Thoracic aorta (tissue), 2 donors: ENCODE data around the gene CACNA2D3. TPM values are rescaled to one million over a fixed set of nuclear protein-coding genes. Genes with fewer than 3 reads are reported as not detected.
"Not testable (repeated sequence)": the region's sequence is repeated elsewhere in the genome, so short reads cannot be mapped to it uniquely, and the experiment has no call there.

Experiments
- ATAC-seq: fragments of 150-250 bp; one replicate; pipeline ENCODE4 v1.8.0; 2017; ENCODE audit warnings: low read depth; ENCODE audit not compliant: insufficient number of reproducible peaks, low FRiP score
- DNase-seq: peaks from one replicate; pipeline ENCODE4 v3.0.0-alpha.2; 2020; ENCODE audit warnings: low spot score
- H3K27ac ChIP-seq, 2 donors: fragments of 200-600 bp; sonication (generic); 1 replicate in 1 of 2; 2 replicates in 1 of 2; pipeline ENCODE4 v1.5.1; 2016; ENCODE audit warnings: mild to moderate bottlenecking in 2 of 2, moderate library complexity in 2 of 2
- H3K27me3 ChIP-seq: fragments of 200-600 bp; sonication (generic); replicated peaks from 2 replicates; pipeline ENCODE4 v1.6.0; 2016; ENCODE audit warnings: mild to moderate bottlenecking; ENCODE audit not compliant: insufficient read depth
- H3K36me3 ChIP-seq: fragments of 200-600 bp; sonication (generic); one replicate; pipeline ENCODE4 v1.5.1; 2016
- H3K4me1 ChIP-seq, 2 donors: fragments of 200-600 bp; sonication (generic); 1 replicate in 1 of 2; 2 replicates in 1 of 2; pipeline versions ENCODE4 v1.5.1 to v1.6.0; 2016; ENCODE audit warnings: low read depth in 2 of 2, mild to moderate bottlenecking in 1 of 2; ENCODE audit not compliant: control insufficient read depth in 1 of 2
- H3K4me3 ChIP-seq: fragments of 200-600 bp; sonication (generic); 2 replicates; pipeline ENCODE4 v1.5.1; 2016; ENCODE audit warnings: mild to moderate bottlenecking
- H3K9me3 ChIP-seq: fragments of 200-600 bp; sonication (generic); 2 replicates; pipeline ENCODE4 v1.5.1; 2016
- total RNA-seq, 2 donors: library from RNA; depleted of rRNA; stranded (reverse); fragments of >200 nt; gene quantifications; one replicate each; pipeline versions ENCODE4 v1.1.0 to v1.2.3, GENCODE V29; 2016
- TF ChIP-seq, protein P1 (sequence below): fragments of 200-600 bp; sonication (generic); IDR thresholded peaks from one replicate; pipeline ENCODE4 v1.5.1; 2019; ENCODE audit warnings: antibody characterized with exemption

CACNA2D3 gene
- total RNA-seq, 2 donors from 2014 or later: 3.2 to 4.0 TPM

DNA sequence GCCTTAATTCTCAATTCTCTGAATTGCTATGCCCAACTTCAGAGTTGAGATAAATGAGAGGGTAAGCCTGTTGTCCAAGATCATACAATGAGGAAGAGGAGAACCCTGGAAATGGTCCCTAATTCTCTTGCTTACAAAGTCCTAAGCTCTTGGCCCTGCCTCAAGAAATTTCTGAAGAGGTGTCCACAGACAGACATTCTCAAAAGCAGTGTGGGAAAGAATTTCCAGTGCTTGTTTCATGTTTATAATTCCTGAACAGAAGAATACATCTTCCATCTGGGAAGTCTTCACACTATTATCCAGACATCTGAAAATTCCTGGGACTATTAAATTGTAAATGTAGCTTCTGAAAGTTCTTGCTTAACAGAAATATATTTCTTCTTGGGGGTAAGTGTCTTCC, 972.3 kb downstream of the CACNA2D3 start:
- ATAC-seq: no peak

DNA sequence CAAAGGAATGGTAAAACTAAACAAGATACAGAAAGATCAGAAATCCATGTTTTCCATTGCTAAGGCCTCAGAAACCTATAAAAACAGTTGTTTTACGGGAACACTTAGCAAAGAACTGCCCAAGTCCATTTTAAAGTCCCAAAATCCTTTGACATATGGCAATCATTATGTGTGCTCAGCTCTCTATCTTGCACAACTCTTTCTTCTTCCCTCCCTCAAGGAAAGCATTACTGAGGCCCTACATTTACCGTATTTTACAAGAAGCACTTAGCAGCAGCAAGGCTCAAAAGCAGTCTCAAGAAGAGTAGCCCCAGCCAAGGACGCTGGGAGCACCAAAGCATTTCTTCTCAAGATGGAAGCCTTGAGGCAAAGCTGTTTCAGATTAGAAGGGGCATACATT, 975.1 kb downstream of the CACNA2D3 start:
- Histone ChIP-seq H3K27ac (no peak overlapping the region), H3K36me3 (no peaks in the 10 kb centered on the region), H3K9me3 (no peaks in the 10 kb centered on the region), H3K4me3 (no peak overlapping the region), H3K27me3 (no peaks in the 10 kb centered on the region), H3K4me1 (no peaks in the 10 kb centered on the region)
- DNase-seq (no peak), ATAC-seq (no peak)
- TF ChIP-seq, protein P1, sequence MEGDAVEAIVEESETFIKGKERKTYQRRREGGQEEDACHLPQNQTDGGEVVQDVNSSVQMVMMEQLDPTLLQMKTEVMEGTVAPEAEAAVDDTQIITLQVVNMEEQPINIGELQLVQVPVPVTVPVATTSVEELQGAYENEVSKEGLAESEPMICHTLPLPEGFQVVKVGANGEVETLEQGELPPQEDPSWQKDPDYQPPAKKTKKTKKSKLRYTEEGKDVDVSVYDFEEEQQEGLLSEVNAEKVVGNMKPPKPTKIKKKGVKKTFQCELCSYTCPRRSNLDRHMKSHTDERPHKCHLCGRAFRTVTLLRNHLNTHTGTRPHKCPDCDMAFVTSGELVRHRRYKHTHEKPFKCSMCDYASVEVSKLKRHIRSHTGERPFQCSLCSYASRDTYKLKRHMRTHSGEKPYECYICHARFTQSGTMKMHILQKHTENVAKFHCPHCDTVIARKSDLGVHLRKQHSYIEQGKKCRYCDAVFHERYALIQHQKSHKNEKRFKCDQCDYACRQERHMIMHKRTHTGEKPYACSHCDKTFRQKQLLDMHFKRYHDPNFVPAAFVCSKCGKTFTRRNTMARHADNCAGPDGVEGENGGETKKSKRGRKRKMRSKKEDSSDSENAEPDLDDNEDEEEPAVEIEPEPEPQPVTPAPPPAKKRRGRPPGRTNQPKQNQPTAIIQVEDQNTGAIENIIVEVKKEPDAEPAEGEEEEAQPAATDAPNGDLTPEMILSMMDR: no peak

More for the DNA sequence above, 972.3 kb downstream of the CACNA2D3 start:
- Histone ChIP-seq H3K4me3 (no peak overlapping the region), H3K27ac (no peak overlapping the region), H3K36me3 (no peaks in the 10 kb centered on the region), H3K9me3 (no peaks in the 10 kb centered on the region), H3K27me3 (no peaks in the 10 kb centered on the region), H3K4me1 (no peaks in the 10 kb centered on the region)
- TF ChIP-seq, protein P1: no peak
- no peak for DNase-seq

DNA sequence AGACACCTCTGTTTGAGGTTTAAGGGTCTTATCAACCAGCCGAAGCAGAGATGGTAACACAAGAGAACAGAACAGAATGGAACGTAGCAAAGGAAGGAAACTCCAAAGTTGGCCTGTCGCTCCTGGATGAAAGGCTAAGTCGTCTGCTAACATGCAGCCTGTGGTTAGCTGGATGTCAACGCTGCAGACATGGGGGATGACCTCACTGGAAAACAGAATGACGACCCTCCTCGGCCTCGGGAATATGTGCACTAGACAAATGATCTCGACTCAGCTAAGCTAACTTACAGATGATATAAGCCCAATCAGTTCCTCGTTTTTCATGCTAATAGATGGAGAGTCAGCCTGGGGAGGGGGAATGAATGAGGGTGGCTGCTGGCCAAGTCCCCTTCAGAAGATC, 983.3 kb downstream of the CACNA2D3 start:
- Histone ChIP-seq H3K27ac (no peak overlapping the region), H3K27me3 (no peaks in the 10 kb centered on the region), H3K4me1 (no peaks in the 10 kb centered on the region), H3K36me3 (no peaks in the 10 kb centered on the region), H3K4me3 (no peak overlapping the region), H3K9me3 (no peaks in the 10 kb centered on the region)
- DNase-seq: no peak
- TF ChIP-seq, protein P1: no peak
- ATAC-seq: no peak

DNA sequence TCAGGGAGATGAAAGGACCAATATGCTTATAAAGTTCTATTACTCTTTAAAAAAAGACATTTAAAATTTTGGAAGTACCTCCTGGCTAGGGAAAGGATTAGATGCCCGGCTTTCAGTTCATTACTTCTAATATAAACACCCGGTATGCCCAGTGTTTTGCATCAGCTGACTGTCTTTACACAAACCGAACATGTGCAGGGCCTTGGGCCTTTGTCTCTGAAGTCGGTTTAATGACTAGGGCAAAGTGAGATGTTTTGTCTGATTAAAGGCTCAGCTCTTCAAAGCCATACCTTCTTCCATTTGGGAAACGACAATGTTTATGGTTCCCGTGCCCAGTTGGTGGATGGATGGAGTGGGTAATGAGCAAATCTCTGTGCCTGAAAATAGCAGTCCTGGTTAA, 984.8 kb downstream of the CACNA2D3 start:
- H3K27ac ChIP-seq: no peak overlapping the region

DNA sequence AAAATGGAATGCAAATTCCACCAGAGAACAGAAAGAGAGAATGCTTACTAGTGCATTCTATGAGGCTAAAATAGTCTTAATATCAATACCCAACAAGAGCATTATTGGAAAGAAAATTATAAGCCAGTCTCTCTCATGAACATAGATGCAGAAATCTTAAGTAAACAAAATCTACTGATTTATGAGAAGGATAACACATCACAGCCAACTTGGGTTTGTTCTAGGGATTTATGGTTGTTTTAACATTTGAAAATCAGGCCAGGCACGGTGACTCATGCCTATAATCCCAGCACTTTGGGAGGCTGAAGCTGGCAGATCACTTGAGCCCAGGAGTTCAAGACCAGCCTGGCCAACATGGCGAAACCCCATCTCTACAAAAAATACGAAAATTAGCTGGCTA, 989.6 kb downstream of the CACNA2D3 start:
- H3K4me1 ChIP-seq, ATAC-seq, DNase-seq, H3K27me3 ChIP-seq, H3K36me3 ChIP-seq, H3K4me3 ChIP-seq, H3K9me3 ChIP-seq, H3K27ac ChIP-seq: not testable (repeated sequence)

More for the DNA sequence above, 984.8 kb downstream of the CACNA2D3 start:
- ATAC-seq (no peak), DNase-seq (no peak)
- Histone ChIP-seq H3K4me1 (no peaks in the 10 kb centered on the region), H3K4me3 (no peak overlapping the region), H3K36me3 (no peaks in the 10 kb centered on the region), H3K9me3 (no peaks in the 10 kb centered on the region), H3K27me3 (no peaks in the 10 kb centered on the region)
- TF ChIP-seq, protein P1: no peak

DNA sequence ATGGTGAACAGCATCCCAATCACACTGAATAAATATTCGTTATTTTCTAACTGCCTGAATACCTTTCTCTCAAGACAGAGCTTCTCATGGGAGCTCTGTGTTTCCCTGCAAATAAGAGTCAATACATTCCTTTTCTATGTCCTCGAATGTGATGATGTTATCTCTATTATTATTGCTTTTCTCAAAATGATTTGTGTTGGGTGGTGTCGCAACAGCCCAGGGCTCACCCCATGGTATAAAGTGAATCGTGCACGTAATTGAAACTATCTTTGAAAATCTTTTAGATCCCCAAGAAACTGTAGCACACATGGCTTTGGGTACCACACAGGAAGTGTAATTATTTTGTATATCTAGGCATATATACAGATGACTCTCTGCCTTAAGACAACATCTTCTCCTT, 996.1 kb downstream of the CACNA2D3 start:
- Histone ChIP-seq H3K9me3 (no peaks in the 10 kb centered on the region), H3K27me3 (no peaks in the 10 kb centered on the region), H3K36me3 (no peaks in the 10 kb centered on the region), H3K27ac (no peak overlapping the region), H3K4me3 (no peak overlapping the region), H3K4me1 (no peaks in the 10 kb centered on the region)
- ATAC-seq (no peak), DNase-seq (no peak)
- TF ChIP-seq, protein P1: no peak
